Retina (tissue), 1 donor: ENCODE measurements around the gene GFRA3.
"Not testable (repeated sequence)": the region's sequence is repeated elsewhere in the genome, so short reads cannot be mapped to it uniquely, and the experiment has no call there.

ENCODE experiments used
- DNase-seq: peaks from one replicate; pipeline ENCODE4 v3.0.0-alpha.2; 2016

Gene GFRA3, protein sequence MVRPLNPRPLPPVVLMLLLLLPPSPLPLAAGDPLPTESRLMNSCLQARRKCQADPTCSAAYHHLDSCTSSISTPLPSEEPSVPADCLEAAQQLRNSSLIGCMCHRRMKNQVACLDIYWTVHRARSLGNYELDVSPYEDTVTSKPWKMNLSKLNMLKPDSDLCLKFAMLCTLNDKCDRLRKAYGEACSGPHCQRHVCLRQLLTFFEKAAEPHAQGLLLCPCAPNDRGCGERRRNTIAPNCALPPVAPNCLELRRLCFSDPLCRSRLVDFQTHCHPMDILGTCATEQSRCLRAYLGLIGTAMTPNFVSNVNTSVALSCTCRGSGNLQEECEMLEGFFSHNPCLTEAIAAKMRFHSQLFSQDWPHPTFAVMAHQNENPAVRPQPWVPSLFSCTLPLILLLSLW

DNA sequence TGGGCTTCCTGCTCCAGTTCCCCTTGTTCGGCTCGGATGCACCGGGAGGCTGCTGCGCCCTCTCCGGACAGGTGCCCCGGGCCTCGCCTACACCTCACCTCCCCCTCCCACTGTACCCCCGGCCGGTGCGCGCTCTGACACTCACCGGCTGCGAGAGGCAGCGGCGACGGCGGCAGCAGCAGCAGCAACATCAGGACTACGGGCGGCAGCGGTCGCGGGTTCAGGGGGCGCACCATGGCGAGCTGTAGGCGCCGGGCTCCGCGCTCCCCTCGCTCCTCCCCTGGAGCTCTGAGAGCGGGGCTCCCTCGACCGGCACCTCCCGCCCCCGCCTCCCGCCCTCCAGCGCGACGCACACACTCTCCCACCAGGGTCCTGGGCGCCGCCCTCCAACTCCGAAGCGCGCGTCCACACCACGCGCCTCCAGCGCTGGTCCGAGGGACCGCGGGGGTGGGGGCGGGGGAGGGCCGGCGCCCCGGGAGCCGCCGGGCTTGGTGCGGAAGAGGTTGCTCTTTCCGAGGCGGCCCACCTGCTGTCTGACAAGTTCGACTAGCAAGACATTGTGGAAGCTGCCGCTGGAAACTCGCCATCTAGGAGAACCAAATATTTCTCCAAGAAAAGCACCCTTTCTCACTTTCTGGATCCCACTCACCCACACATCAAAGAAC lies at the start of gene GFRA3:
Gene GFRA3 (minus strand): TSS at position 433 of the 665 bp plus-strand sequence. CDS start 197 bp downstream, at position 236.
- peak; percentile 52 for DNase-seq

DNA sequence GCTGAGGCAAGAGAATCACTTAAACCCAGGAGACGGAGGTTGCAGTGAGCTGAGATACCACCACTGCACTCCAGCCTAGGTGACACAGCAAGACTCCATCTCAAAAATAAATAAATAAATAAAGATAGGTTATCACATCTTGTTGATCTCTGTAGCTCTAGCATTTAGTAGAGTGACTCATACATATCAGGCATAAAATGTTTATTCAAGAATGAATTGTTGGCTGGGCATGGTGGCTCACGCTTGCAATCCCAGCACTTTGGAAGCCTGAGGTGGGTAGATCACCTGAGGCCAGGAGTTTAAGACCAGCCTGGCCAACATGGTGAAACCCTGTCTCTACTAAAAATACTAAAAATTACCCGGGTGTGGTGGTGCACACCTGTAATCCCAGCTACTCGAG lies 43.8 kb upstream of the GFRA3 start:
- not testable (repeated sequence) for DNase-seq

DNA sequence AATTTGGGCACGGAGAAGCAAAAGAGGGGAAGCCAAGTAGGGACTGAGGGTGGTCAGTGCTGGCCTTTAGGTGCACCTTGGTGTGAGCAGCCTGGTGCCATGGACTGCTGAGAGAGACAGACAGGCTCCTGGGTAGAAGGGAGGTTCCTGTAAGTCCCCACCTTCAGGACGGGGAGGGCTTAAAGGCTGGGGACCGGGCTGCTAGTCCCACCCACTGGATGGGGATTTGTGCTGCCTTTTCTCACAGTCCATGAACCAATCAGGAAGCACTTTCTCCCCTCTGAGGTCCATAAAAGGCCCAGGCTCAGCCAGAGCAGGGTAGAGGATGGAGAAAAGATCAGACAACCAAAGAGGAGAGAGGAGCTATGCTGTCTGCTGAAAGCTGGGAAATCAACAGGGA lies 41.9 kb upstream of the GFRA3 start:
- DNase-seq, result no peak

DNA sequence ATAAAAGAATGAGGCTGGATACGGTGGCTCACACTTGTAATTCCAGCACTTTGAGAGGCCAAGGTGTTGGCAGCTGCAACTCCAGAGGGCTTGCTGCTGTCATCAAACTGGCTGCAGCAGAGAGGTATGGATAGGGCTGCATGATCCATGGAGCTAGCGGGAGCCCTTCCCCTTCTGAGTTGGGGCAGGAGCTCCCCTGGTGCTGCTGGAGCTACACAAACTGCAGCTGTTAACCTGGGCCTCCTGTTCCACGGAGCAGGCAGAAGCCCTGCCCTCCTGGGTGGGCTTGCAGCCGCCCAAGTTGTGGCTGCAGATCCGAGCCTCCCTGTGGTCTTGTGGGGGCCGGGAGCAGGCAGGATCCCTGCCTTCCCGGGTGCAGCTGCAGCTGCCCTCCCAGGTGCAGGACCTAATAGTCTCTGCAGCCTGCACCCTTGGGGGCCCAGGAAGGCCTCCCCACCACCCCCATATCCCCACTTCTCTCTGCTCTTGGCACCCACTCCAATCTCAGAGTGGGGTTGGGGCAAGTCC lies 41.4 kb upstream of the GFRA3 start:
- DNase-seq, result no peak

DNA sequence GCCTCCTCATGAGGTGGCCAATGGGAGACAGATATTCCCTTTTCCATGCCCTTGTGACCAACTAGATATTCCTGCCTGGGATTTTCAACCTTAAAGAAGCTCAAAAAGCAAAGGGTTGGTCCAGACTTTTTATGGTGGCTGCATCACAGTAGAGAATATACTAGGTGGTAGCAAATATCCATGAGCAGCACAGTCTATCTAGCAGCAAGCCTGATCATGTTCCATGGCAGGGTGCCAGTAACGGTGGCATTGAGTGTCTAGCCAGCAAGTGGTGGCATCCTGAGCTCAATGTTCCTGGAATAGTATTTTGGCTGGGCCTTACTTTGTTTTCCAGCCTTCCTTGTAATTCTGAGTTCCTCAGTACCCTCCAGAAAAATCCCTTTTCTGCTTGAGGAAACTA lies 31.4 kb upstream of the GFRA3 start:
- no peak for DNase-seq

DNA sequence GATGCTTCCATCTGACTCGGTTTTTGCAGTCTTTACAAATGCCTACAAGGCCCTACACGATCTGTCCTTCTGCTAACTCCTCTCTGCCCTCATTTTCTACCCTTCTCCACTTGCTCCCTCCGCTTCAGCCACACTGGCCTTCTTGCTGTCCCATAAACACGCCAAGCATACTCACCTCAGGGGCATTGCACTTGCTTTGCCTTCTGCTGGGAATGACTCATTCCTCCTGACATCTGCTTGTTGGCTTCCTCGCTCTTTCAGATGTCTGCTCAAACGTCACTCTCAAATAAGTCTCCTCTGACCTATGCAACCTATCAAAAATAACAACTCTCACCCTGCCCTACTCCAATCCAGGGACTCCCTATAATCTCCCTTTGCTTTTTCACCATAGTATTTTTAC lies 29.0 kb upstream of the GFRA3 start:
- DNase-seq, result no peak

DNA sequence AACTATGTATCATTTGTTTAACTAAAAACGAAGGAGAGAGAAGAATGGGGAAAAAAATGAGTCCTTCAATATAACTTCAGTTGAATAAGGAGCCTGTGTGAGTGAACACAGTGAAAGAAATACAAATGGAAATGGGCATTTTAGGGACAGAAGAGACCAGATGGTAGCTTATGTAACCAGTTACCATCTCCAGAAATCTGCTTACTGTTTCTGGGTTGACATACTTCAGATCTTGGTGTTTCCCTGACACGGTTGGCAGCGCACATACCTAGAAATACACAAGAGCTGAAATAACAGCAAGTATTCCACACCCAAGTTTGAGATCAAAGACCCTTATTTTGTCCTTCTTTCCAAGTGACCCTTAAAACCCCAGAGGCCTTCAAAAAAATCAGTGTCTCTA lies 14.9 kb upstream of the GFRA3 start:
- no peak for DNase-seq

DNA sequence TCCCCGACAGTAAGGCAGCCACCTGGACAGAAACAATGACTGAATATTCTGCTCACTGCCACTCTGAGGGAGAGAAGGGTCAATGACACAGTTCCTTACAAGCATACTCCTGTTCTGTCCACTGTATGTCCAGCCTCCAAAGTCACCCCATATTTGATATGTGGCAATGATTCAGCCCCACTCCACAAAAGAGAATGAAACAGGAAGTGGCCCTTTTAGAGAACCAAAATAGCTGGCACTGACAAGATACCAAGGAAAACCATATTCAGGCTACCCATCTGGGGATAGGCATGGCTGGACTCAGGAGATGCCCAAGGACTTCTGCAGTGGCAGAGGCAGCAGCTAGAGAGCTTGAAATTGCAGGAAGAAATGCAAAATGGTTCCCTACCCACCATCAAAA lies 12.8 kb upstream of the GFRA3 start:
- DNase-seq, result no peak

DNA sequence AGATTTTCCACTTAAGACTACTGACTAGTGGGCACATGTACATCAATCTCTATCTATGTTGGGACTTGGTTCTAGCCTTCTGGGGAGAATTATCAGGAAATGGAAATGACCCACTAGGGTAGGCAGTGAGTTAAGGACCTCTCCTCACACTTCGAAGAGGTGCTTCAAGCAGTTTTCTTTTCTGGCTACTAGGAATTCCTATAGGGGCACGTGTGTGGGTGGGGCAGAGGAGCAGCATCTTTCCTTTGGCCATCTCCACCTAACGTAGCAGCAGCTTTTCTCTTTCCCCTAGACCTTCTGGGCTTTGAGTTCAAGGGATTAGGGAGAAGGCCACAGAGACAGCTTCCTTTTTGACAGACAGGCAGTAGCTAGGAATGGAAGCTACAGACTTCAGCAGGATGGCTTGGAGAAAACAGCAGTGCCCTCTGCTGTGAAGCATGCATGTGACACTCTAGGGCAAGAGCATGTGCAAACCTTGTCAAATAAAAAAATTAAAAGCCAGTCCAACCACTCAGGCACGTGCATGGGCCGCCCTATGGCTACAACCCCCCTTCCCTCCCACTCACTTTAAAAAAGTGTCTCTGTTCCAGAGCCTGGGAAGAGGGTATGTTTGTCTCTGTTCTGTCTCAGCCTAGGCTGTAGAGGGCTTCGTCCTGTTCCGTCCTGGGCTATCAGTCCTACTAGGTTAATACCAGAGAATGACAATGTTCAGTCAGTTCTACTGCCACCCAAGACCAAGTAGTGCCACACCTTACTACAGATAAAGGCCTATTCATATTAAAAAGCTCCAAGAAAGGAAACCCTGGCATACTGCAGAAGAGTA lies 8.7 kb upstream of the GFRA3 start:
- peak; percentile 50 for DNase-seq

DNA sequence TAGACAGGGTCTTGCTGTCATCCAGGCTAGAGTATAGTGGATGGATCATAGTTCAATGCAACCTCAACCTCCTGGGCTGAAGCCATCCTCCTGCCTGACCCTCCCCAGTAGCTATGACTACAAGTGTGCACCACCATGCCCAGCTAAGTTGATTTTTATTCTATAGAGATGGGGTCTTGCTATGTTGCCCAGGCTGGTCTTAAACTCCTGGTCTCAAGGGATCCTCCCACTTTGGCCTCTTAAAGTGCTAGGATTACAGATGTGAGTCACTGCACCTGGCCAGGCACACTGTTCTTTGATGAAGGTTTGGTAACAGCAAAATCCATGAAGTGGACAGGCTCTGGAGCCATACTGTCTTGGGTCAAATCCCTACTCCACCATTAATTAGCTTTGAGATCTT lies 6.5 kb upstream of the GFRA3 start:
- DNase-seq, result no peak

DNA sequence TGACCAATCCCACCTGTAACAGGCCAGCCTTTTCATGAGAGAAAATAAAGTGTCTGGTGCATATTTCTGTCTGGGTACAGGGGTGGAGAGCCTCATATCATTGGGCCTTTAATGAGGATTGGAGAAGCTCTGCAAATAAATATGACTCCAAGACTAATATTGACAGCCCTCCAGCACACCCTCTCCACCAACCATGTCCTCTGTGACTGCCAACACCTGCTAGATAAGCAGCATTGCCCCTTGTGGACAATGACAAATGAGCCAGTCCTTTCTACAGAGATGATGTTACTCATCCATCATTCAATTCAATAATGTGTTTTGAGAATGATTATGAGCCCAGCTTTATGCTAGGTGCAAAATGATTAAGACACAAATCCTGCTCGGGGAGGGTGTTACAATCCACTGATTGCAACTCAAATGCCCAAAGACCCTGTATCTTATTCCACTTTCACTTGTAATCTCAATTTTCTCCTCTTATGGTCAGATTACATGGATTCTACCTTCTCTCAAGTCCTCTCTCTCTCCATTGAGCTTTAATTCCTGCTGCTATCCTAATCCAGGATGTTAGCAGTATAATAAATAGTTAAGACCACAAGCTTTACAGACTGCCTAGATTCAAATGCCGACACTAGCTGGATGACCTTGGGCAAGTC lies 2.1 kb upstream of the GFRA3 start:
- DNase-seq, result no peak

DNA sequence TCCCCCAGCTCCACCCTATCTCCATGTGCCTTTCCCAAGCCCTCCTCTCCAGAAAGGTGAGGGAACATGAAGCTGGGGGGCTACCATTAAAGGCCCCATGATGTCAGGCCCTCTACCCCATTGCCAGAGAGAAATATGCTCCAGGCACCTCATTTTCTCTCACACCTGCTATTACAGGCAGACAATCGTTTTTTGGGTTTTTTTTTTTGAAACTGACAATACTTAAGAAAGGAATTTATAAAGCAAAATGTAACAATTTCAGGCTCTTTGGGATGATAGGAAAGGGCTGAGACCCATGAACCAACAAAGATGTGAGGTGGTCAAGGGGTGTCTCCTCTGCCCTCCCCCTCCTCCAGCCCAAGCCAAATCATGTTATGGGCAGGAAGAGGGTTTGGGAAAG lies 1.5 kb upstream of the GFRA3 start:
- DNase-seq, result no peak

DNA sequence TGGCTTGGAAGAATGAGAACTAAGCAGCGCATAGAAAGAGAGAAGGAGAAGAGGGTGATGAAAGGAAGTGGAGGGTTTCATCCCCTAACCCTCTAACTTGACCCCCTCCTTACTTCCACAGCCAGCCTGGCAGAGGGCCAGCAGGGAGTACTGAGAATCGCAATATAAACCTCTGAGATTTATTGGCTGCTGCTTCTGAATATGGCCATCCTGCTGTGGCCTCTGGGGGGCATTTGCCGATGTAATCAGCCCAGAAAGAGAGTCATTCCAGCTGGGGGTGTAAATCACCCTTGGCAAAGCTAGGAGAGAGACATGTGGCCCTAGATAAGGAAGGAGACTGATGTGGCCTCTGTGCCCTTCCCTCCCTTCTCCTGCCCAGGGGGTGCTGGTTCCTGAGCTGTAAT lies 960 bp upstream of the GFRA3 start:
- DNase-seq, result no peak

DNA sequence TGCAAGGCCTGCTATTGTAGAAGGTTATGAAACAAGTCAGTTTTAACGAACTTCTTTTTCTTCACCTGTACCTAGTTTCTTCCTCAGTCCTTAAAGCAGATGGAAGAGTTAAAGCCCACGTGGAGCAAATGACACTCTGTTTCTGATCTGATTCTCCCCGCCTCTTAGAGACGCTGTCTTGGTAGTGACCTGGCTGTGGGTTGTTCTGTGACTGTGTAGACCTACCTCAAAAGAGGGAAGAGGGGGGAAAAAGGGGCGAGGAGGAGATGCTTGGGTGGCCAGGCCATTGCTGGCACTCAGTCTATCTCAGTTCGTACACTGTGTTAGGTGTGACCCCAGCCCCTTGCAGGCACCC lies 610 bp downstream of the GFRA3 start:
- no peak for DNase-seq

DNA sequence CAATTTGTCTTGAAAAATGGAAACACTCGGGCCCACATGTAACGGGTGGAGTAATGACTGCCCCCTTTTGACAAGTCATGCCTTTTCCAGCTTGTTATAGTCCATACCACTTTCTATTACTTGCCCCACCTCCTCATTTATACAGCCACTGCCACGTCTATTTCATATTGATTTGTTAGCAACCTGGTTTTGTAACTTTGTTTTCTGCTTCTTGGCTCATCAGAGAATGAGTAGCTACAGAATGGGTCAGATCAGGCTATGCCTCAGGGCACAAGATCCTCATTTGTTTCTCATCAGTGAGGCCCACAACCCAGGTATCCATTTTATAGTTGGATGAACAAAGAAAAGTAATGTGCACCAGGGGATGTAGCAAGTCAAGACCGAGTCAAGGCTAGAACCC lies 1.7 kb downstream of the GFRA3 start:
- DNase-seq, result no peak

DNA sequence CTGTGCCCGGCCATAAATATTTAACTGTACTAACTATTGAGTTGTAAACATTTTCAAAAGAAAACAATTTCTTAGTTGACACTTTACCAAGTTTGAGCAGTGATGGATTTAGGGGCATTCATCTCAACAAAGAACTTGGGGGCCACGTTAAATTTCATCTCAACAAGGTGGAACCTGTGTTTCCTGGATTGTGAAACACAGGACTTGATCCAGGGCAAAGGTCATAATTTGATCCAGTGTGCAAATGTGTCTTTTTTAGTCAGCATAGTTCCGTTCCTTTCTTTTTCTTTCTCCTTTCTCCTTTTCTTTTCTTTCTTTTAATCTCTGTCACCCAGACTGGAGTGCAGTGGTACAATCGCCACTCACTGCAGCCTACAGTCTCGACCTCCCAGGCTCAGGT lies 3.1 kb downstream of the GFRA3 start:
- DNase-seq, result no peak

DNA sequence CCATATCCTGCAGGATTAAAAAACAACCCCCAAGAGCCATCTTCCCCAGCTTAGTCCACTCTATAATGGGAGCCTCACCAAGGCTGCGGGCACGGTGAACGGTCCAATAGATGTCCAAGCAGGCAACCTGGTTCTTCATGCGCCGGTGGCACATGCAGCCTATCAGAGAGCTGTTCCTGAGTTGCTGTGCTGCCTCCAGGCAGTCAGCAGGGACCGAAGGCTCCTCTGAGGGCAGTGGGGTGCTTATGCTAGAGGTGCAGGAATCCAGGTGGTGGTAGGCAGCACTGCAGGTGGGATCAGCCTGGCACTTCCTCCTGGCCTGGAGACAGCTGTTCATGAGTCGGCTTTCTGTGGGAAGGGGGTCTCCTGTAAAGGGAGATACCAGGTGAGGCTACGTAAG lies 10.2 kb downstream of the GFRA3 start:
- DNase-seq, result no peak

DNA sequence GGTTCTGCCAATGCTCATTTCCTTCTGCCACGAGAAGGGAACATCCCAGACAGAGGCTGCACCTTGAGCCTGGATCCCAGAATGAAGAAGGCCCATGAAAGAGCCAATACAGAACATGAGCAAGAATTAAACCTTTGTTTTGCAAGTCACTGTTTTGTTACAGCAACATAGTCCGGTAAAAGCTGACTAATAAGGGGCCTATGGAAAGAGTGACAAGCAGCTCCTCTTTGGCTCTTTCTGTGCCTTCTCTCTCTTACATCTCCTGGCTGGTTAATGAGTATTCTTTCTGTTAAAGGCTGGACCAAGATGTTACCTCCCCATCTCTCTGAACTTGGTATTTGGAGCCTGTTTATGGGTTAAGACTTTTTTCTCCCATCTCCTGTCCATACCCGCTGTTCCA lies 10.8 kb downstream of the GFRA3 start:
- no peak for DNase-seq

DNA sequence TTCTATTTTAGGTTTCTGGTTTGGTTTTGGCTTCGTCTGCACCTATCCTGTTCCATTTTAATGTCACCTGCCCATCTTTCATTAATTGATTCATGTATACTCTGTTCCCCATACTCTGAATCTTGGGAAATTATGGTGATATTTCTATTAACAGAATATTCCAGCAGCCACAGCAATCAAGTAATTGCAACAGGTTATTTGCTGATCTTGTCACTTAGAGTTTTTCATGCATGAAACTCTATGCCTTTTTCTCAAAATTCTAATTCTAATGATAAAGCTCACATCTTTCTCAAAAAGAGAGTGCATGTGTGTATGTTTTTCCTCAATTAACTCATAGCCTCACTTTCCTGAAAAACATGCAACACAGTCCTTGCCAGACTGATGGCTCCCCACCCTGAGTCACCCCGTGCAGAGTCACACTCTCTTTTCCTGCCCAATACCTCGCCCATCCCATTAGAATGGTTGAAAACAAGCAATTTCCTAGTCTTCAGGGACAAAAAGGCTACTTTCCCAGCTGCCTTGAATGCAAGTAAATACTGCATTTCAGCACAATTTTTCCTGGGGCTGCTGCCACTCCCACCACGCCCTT lies 15.6 kb downstream of the GFRA3 start:
- no peak for DNase-seq

DNA sequence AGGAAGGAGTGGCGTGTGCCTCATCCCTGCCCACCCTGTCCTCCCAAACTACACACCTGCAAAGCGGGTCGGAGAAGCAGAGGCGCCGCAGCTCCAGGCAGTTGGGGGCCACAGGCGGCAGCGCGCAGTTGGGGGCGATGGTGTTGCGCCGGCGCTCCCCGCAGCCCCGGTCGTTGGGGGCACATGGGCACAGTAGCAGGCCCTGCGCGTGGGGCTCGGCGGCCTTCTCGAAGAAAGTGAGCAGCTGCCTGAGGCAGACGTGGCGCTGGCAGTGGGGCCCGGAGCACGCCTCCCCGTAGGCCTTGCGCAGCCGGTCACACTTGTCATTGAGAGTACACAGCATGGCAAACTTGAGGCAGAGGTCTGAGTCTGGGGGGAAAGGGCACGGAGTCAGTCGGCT lies 16.8 kb downstream of the GFRA3 start:
- DNase-seq, result no peak

DNA sequence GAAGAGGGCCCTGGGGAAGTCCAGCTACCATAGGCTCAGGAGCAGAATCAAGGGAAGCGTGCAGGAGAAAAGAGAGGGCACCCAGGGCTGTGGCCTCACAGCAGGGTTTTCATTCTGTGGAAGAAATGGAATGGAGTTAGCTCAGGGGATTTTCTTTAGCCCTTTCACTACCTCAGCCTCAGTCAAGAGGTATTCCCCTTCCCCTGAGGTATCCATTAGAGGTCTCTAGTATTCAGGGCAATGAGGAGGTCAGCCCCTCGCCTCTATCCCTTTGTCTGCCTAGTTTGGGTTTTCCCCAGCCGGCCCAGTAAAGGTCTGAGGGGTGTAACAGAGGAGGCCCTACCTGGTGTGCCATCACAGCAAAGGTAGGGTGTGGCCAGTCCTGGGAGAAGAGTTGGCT lies 21.5 kb downstream of the GFRA3 start:
- DNase-seq, result no peak

DNA sequence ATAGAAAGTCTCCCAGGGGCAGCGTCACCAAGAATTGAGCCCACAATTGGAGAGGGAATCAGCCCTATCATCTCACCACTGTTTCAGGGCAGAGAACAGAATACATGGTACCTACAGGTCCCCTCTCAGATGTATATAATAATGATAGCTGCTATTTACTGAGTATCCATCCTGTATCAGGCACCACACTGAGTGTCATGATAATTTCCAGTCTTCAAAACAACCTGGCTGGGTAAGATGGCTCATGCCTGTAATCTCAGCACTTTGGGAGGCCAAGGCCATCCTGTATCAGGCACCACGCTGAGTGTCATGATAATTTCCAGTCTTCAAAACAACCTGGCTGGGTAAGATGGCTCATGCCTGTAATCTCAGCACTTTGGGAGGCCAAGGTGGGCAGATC lies 26.6 kb downstream of the GFRA3 start:
- not testable (repeated sequence) for DNase-seq

DNA sequence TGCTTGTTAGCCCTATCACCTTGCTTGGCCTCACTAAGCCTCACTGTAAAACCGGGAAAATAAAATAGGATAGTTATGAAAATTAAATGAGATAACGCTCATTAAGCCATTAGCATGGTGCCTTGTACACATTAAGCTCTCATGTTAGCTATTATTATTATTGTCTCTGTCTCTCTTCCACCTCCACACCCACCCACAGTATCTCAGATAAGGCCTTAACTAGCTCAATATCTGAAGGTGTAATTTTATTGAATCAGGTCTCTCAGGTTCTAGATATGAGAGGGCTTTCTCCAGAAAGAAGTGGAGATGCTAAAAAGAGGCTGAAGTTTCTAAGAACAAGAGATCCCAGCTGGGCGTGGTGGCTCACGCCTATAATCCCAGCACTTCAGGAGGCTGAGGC lies 27.6 kb downstream of the GFRA3 start:
- DNase-seq, result no peak
